ENCODE data around the gene OR6Y1.

- TF ChIP-seq POLR2A (IDR thresholded peaks at IDR 0.05): no peak
- TF ChIP-seq CTCF (IDR thresholded peaks at IDR 0.05): no peak
Observed at GRCh38 chr1:158520021-158520420, 34.2 kb downstream of the OR6Y1 start.

Measured in Peyer's patch (tissue), 4 donors.